Neural cell (in vitro differentiated cells): ENCODE results near the gene ADAMTS1. TPM values are rescaled to one million over a fixed set of nuclear protein-coding genes. Genes with fewer than 3 reads are reported as not detected.

Experiments
- H2AFZ ChIP-seq: fragments of 200-600, 300-800 bp; sonication (generic), shearing (Covaris generic); 2 replicates; pipeline ENCODE4 v1.6.0; 2014; ENCODE audit warnings: low read depth, mild to moderate bottlenecking, antibody characterized with exemption, low read length, moderate library complexity
- H3F3A ChIP-seq: fragments of 200-600 bp; shearing (Covaris generic); 2 replicates; pipeline ENCODE4 v1.6.1; 2016; ENCODE audit warnings: mild to moderate bottlenecking, moderate library complexity, mixed read lengths, antibody characterized with exemption, low read length; ENCODE audit not compliant: insufficient read depth, poor library complexity, severe bottlenecking
- H3K27ac ChIP-seq: fragments of 200-600, 300-800 bp; sonication (generic), shearing (Covaris generic); 2 replicates; pipeline ENCODE4 v1.5.1; 2014; ENCODE audit warnings: mild to moderate bottlenecking, low read length, moderate library complexity
- H3K27me3 ChIP-seq: fragments of 300-800, 200-600 bp; sonication (generic), shearing (Covaris generic); 2 replicates; pipeline ENCODE4 v1.6.0; 2014; ENCODE audit warnings: mild to moderate bottlenecking, low read depth, low read length, moderate library complexity; ENCODE audit not compliant: insufficient read depth
- H3K36me3 ChIP-seq: fragments of 300-800, 200-600 bp; sonication (generic), shearing (Covaris generic); 2 replicates; pipeline ENCODE4 v1.5.1; 2014; ENCODE audit warnings: mild to moderate bottlenecking, antibody characterized with exemption, low read length, moderate library complexity; ENCODE audit not compliant: insufficient read depth
- H3K4me2 ChIP-seq: fragments of 300-800, 200-600 bp; sonication (generic), shearing (Covaris generic); 2 replicates; pipeline ENCODE4 v1.6.0; 2014; ENCODE audit warnings: mild to moderate bottlenecking, low read length
- H3K4me3 ChIP-seq: fragments of 300-800, 200-600 bp; sonication (generic), shearing (Covaris generic); 2 replicates; pipeline ENCODE4 v1.5.1; 2014; ENCODE audit warnings: mild to moderate bottlenecking, low read length, moderate library complexity
- H3K79me2 ChIP-seq: fragments of 200-600 bp; shearing (Covaris generic); replicated peaks from 2 replicates; pipeline ENCODE4 v1.6.0; 2014; ENCODE audit warnings: mild to moderate bottlenecking, low read length, moderate library complexity; ENCODE audit not compliant: insufficient read depth
- H3K9ac ChIP-seq: fragments of 300-800, 200-600 bp; sonication (generic), shearing (Covaris generic); 2 replicates; pipeline ENCODE4 v1.6.1; 2016; ENCODE audit warnings: mild to moderate bottlenecking, low read length, mixed read lengths
- H3K9me2 ChIP-seq: fragments of 200-600 bp; shearing (Covaris generic); 2 replicates; pipeline ENCODE4 v1.6.1; 2016; ENCODE audit warnings: mild to moderate bottlenecking, low read length, mixed read lengths; ENCODE audit not compliant: insufficient read depth
- H3K9me3 ChIP-seq: fragments of 200-600, 300-800 bp; sonication (generic), shearing (Covaris generic); 2 replicates; pipeline ENCODE4 v1.6.1; 2016; ENCODE audit warnings: mild to moderate bottlenecking, mixed run types, low read length, moderate library complexity, mixed read lengths
- H4K20me1 ChIP-seq: fragments of 200-600 bp; shearing (Covaris generic); 2 replicates; pipeline ENCODE4 v1.6.1; 2016; ENCODE audit warnings: mild to moderate bottlenecking, mixed run types; ENCODE audit not compliant: insufficient read depth
- CTCF ChIP-seq: fragments of 450-650 bp; IDR thresholded peaks from 2 replicates; pipeline ENCODE4 v1.5.1; 2014; ENCODE audit warnings: antibody characterized with exemption, mild to moderate bottlenecking, moderate library complexity; ENCODE audit not compliant: poor library complexity, severe bottlenecking
- EP300 ChIP-seq: fragments of 450-650 bp; conservative IDR thresholded peaks from 2 replicates; pipeline ENCODE4 v1.6.1; 2014; ENCODE audit warnings: antibody characterized with exemption, mild to moderate bottlenecking, moderate library complexity; ENCODE audit not compliant: poor library complexity, severe bottlenecking
- EZH2 ChIP-seq: fragments of 200-600, 300-800 bp; shearing (Covaris generic), sonication (generic); IDR thresholded peaks from 2 replicates; pipeline ENCODE4 v1.6.1; 2014; ENCODE audit warnings: antibody characterized with exemption, low read length, borderline replicate concordance, mild to moderate bottlenecking; ENCODE audit not compliant: insufficient read depth, poor library complexity, severe bottlenecking
- MXI1 ChIP-seq: fragments of 450-650 bp; conservative IDR thresholded peaks from 2 replicates; pipeline ENCODE4 v1.6.1; 2014; ENCODE audit warnings: antibody characterized with exemption, mild to moderate bottlenecking; ENCODE audit not compliant: poor library complexity, severe bottlenecking
- POLR2AphosphoS5 ChIP-seq: IDR thresholded peaks from 2 replicates; pipeline ENCODE4 v1.6.1; 2012
- RAD21 ChIP-seq: fragments of 450-650 bp; conservative IDR thresholded peaks from 2 replicates; pipeline ENCODE4 v1.6.1; 2014; ENCODE audit warnings: antibody characterized with exemption, mild to moderate bottlenecking, moderate library complexity
- REST ChIP-seq: IDR thresholded peaks from 2 replicates; pipeline ENCODE4 v1.6.1; 2012; ENCODE audit warnings: borderline replicate concordance
- SMC3 ChIP-seq: fragments of 450-650 bp; conservative IDR thresholded peaks from 2 replicates; pipeline ENCODE4 v1.6.1; 2014; ENCODE audit warnings: antibody characterized with exemption, mild to moderate bottlenecking, moderate library complexity; ENCODE audit not compliant: poor library complexity
- TAF1 ChIP-seq: IDR thresholded peaks from 2 replicates; pipeline ENCODE4 v1.6.1; 2012; ENCODE audit warnings: low read depth
- polyA plus RNA-seq: library from polyadenylated mRNA; depleted of rRNA; stranded (reverse); fragments of >200 nt; gene quantifications from 2 replicates; pipeline ENCODE4 v1.2.3, GENCODE V29; 2014

The ADAMTS1 gene
- polyA plus RNA-seq, 1 donor from 2014 or later, result 0.84 TPM

- Histone ChIP-seq H2AFZ (no peak overlapping the region), H3K27me3 (no peaks in the 10 kb centered on the region), H3K79me2 (no peaks in the 10 kb centered on the region), H3K4me3 (no peak overlapping the region), H4K20me1 (no peaks in the 10 kb centered on the region), H3F3A (no peaks in the 10 kb centered on the region), H3K4me2 (no peak overlapping the region), H3K27ac (no peak overlapping the region), H3K9ac (no peak overlapping the region), H3K36me3 (no peaks in the 10 kb centered on the region), H3K9me2 (no peaks in the 10 kb centered on the region), H3K9me3 (no peaks in the 10 kb centered on the region)
- TF ChIP-seq EP300 (no peak), RAD21 (no peak), EZH2 (no peak), TAF1 (no peak), MXI1 (no peak), SMC3 (no peak), REST (no peak), CTCF (no peak), POLR2AphosphoS5 (no peak)
Measured at GRCh38 chr21:26804895-26805609, 40.2 kb downstream of the ADAMTS1 start.

- no peak for TF ChIP-seq EZH2
- no peak for TF ChIP-seq POLR2AphosphoS5
- no peak for TF ChIP-seq SMC3
- TF ChIP-seq MXI1, result no peak
- TF ChIP-seq REST, result no peak
- no peak for TF ChIP-seq CTCF
- no peak for TF ChIP-seq RAD21
- TF ChIP-seq TAF1, result no peak
- TF ChIP-seq EP300, result no peak
- Histone ChIP-seq H3K4me3 (no peak overlapping the region), H3K9me2 (no peaks in the 10 kb centered on the region), H2AFZ (no peak overlapping the region), H4K20me1 (no peaks in the 10 kb centered on the region), H3K27ac (no peak overlapping the region), H3K79me2 (no peaks in the 10 kb centered on the region), H3K9me3 (no peaks in the 10 kb centered on the region), H3K9ac (no peak overlapping the region), H3K27me3 (no peaks in the 10 kb centered on the region), H3K36me3 (no peaks in the 10 kb centered on the region), H3K4me2 (no peak overlapping the region), H3F3A (no peaks in the 10 kb centered on the region)
Measured at GRCh38 chr21:26801498-26801897, 43.7 kb downstream of the ADAMTS1 start.
